Tibial artery (tissue), 4 donors: ENCODE data around the gene FBXW11.

Experiments used
- DNase-seq, 2 donors: peaks; one replicate each; pipeline ENCODE4 v3.0.0-alpha.2; 2019
- H3K27ac ChIP-seq, 2 donors: fragments of 200-600 bp; sonication (generic) in 1 of 2; 1 replicate in 1 of 2; 2 replicates in 1 of 2; pipeline ENCODE4 v1.5.1; 2018 to 2019; ENCODE audit warnings: mild to moderate bottlenecking in 1 of 2
- H3K27me3 ChIP-seq, 2 donors: fragments of 200-600 bp; sonication (generic) in 1 of 2; one replicate each; pipeline versions ENCODE4 v1.5.1 to v1.6.0; 2016 to 2019
- H3K36me3 ChIP-seq, 3 donors: fragments of 200-600 bp; sonication (generic) in 2 of 3; one replicate each; pipeline ENCODE4 v1.5.1; 2016 to 2019; ENCODE audit warnings: mild to moderate bottlenecking in 2 of 3
- H3K4me1 ChIP-seq, 4 donors: fragments of 200-600 bp; sonication (generic) in 2 of 4; 1 replicate in 3 of 4; 2 replicates in 1 of 4; pipeline ENCODE4 v1.5.1; 2016 to 2019
- H3K4me3 ChIP-seq, 2 donors: fragments of 200-600 bp; sonication (generic) in 1 of 2; 1 replicate in 1 of 2; 2 replicates in 1 of 2; pipeline ENCODE4 v1.5.1; 2018 to 2019; ENCODE audit warnings: mild to moderate bottlenecking in 2 of 2
- H3K9me3 ChIP-seq, 3 donors: fragments of 200-600 bp; sonication (generic) in 1 of 3; one replicate each; pipeline ENCODE4 v1.5.1; 2016 to 2019
- CTCF ChIP-seq, 2 experiments: fragments of 200-600 bp in 1 of 2; fragments of 450-650 bp in 1 of 2; IDR thresholded peaks; one replicate each; pipeline ENCODE4 v1.5.1; 2017 to 2019; ENCODE audit warnings: antibody characterized with exemption in 2 of 2, mild to moderate bottlenecking in 1 of 2, moderate library complexity in 1 of 2
- intact Hi-C: fragments of 100-400 bp; cut with DNase I; formaldehyde crosslinking; loops from one replicate; pipeline ENCODE4 v1.15.0; 2023; ENCODE audit warnings: low total_unique reads

The FBXW11 gene

GRCh38 chr5:171934586-171934985, 71.9 kb downstream of the FBXW11 start:
- no peak for TF ChIP-seq CTCF (IDR thresholded peaks at IDR 0.05)
- H3K27me3 ChIP-seq: no peaks in the 10 kb centered on the region
- H3K36me3 ChIP-seq: no peaks in the 10 kb centered on the region
- DNase-seq: no peak
- peaks cover 0 to 10% (median 0%) of the 10 kb centered on the region in 3 donors for H3K9me3 ChIP-seq
- no peak overlapping the region for H3K4me3 ChIP-seq
- no peak overlapping the region for H3K27ac ChIP-seq
- peaks cover 0 to 5% (median 0%) of the 10 kb centered on the region in 4 donors for H3K4me1 ChIP-seq
- intact Hi-C loops: no loop called here

- DNase-seq: no peak
- H3K27me3 ChIP-seq: no peaks in the 10 kb centered on the region
- TF ChIP-seq CTCF (IDR thresholded peaks at IDR 0.05): no peak
- H3K36me3 ChIP-seq: no peaks in the 10 kb centered on the region
- peaks cover 0 to 10% (median 0%) of the 10 kb centered on the region in 3 donors for H3K9me3 ChIP-seq
- peaks cover 0 to 10% (median 1%) of the 10 kb centered on the region in 4 donors for H3K4me1 ChIP-seq
- H3K27ac ChIP-seq: no peak overlapping the region
- intact Hi-C loops: no loop called here
- H3K4me3 ChIP-seq: no peak overlapping the region
Observed at GRCh38 chr5:171931163-171931562, 75.3 kb downstream of the FBXW11 start.

GRCh38 chr5:171927345-171927941, 79.0 kb downstream of the FBXW11 start:
- no peak for TF ChIP-seq CTCF (IDR thresholded peaks at IDR 0.05)
- intact Hi-C loops: no loop called here
- Histone ChIP-seq H3K27me3 (no peaks in the 10 kb centered on the region), H3K36me3 (no peaks in the 10 kb centered on the region), H3K27ac (no peak overlapping the region), H3K4me1 (peaks cover 0 to 9% (median 1%) of the 10 kb centered on the region in 4 donors), H3K4me3 (no peak overlapping the region), H3K9me3 (peaks cover 0 to 5% (median 0%) of the 10 kb centered on the region in 3 donors)
- no peak for DNase-seq

GRCh38 chr5:171926311-171926710, 80.1 kb downstream of the FBXW11 start:
- peaks cover 0 to 5% (median 0%) of the 10 kb centered on the region in 3 donors for H3K9me3 ChIP-seq
- peaks cover 0 to 10% (median 1%) of the 10 kb centered on the region in 4 donors for H3K4me1 ChIP-seq
- H3K4me3 ChIP-seq: no peak overlapping the region
- H3K27ac ChIP-seq: no peak overlapping the region
- no peak for DNase-seq
- no peaks in the 10 kb centered on the region for H3K36me3 ChIP-seq
- H3K27me3 ChIP-seq: no peaks in the 10 kb centered on the region
- TF ChIP-seq CTCF (IDR thresholded peaks at IDR 0.05): no peak
- intact Hi-C loops: no loop called here

GRCh38 chr5:171924493-171925122, 81.8 kb downstream of the FBXW11 start:
- H3K27me3 ChIP-seq: no peaks in the 10 kb centered on the region
- peaks cover 0 to 14% (median 1%) of the 10 kb centered on the region in 4 donors for H3K4me1 ChIP-seq
- no peaks in the 10 kb centered on the region for H3K9me3 ChIP-seq
- TF ChIP-seq CTCF (IDR thresholded peaks at IDR 0.05): no peak
- intact Hi-C loops: loop anchor here (2.0 kb wide), 1 partner anchor 16 kb away; no protein-coding TSS in a partner anchor
- no peak overlapping the region for H3K27ac ChIP-seq
- no peak overlapping the region for H3K4me3 ChIP-seq
- no peak for DNase-seq
- H3K36me3 ChIP-seq: no peaks in the 10 kb centered on the region
